SK-N-SH (cell line): ENCODE data around the gene MSI1. TPM values are rescaled to one million over a fixed set of nuclear protein-coding genes. Genes with fewer than 3 reads are reported as not detected.

Experiments used
- CTCF ChIA-PET: fragments of 300-600, 350-600 bp; formaldehyde crosslinking; extraction: SDS; loops from one replicate; lab custom pipeline; 2021; lab: Yijun Ruan, JAX
- POLR2A ChIA-PET: fragments of 350-600 bp; sonication (Branson Sonifier 250); formaldehyde crosslinking; extraction: SDS; loops from one replicate; lab custom pipeline; 2020; ENCODE audit warnings: antibody characterized with exemption, inconsistent platforms; lab: Yijun Ruan, JAX
- DNase-seq: peaks from one replicate; pipeline ENCODE4 v3.0.0; 2012
- H2AFZ ChIP-seq: fragments of 200-600 bp; sonication (generic); 2 replicates; pipeline ENCODE4 v1.8.1; 2016; ENCODE audit warnings: antibody characterized with exemption, mild to moderate bottlenecking, low read depth
- H3F3A ChIP-seq: fragments of 200-600 bp; sonication (generic); replicated peaks from 2 replicates; pipeline ENCODE3; 2016; ENCODE audit warnings: antibody characterized with exemption, mild to moderate bottlenecking; ENCODE audit not compliant: insufficient read depth
- H3K27ac ChIP-seq, 2 experiments: fragments of 200-500 bp in 1 of 2; fragments of 200-600 bp in 1 of 2; sonication (Bioruptor generic) in 1 of 2; sonication (generic), shearing (Covaris generic) in 1 of 2; 2 replicates each; pipeline versions ENCODE4 v1.5.1 to v1.6.1; 2014 to 2016; ENCODE audit warnings: low read depth in 2 of 2, inconsistent platforms in 1 of 2, low read length in 1 of 2, mild to moderate bottlenecking in 1 of 2, mixed read lengths in 1 of 2
- H3K27me3 ChIP-seq: fragments of 200-600 bp; sonication (generic), shearing (Covaris generic); 2 replicates; pipeline ENCODE4 v1.6.1; 2016; ENCODE audit warnings: mixed run types; ENCODE audit not compliant: insufficient read depth
- H3K36me3 ChIP-seq, 2 experiments: fragments of 200-500 bp in 1 of 2; fragments of 200-600 bp in 1 of 2; sonication (Bioruptor generic) in 1 of 2; sonication (generic) in 1 of 2; replicated peaks in 1 of 2; 2 replicates each; pipeline versions ENCODE3 to v1.5.1; 2014 to 2016; ENCODE audit warnings: low read length in 1 of 2, mild to moderate bottlenecking in 1 of 2; ENCODE audit not compliant: insufficient read depth in 2 of 2, control insufficient read depth in 1 of 2
- H3K4me1 ChIP-seq, 2 experiments: fragments of 200-500 bp in 1 of 2; fragments of 200-600 bp in 1 of 2; sonication (Bioruptor generic) in 1 of 2; sonication (generic), shearing (Covaris generic) in 1 of 2; 2 replicates each; pipeline versions ENCODE4 v1.5.1 to v1.6.1; 2014 to 2016; ENCODE audit warnings: low read depth in 1 of 2, low read length in 1 of 2, mixed run types in 1 of 2; ENCODE audit not compliant: insufficient read depth in 2 of 2, control insufficient read depth in 1 of 2
- H3K4me2 ChIP-seq: fragments of 200-600 bp; sonication (generic), shearing (Covaris generic); 2 replicates; pipeline ENCODE4 v1.6.1; 2017; ENCODE audit warnings: mixed run types
- H3K4me3 ChIP-seq, 2 experiments: fragments of 200-500 bp in 1 of 2; fragments of 200-600 bp in 1 of 2; sonication (Bioruptor generic) in 1 of 2; sonication (generic), shearing (Covaris generic) in 1 of 2; 2 replicates each; pipeline versions ENCODE4 v1.5.1 to v1.8.1; 2014 to 2016; ENCODE audit warnings: low read depth in 2 of 2, inconsistent platforms in 1 of 2, low read length in 1 of 2, mild to moderate bottlenecking in 1 of 2, mixed read lengths in 1 of 2, moderate library complexity in 1 of 2
- H3K79me2 ChIP-seq: fragments of 200-600 bp; sonication (generic); 2 replicates; pipeline ENCODE4 v1.8.1; 2017; ENCODE audit warnings: mild to moderate bottlenecking; ENCODE audit not compliant: insufficient read depth
- H3K9ac ChIP-seq: fragments of 200-600 bp; sonication (generic); 2 replicates; pipeline ENCODE4 v1.6.1; 2017; ENCODE audit warnings: mixed run types
- H3K9me2 ChIP-seq: fragments of 200-600 bp; sonication (generic); 2 replicates; pipeline ENCODE4 v1.6.1; 2017; ENCODE audit warnings: mixed run types
- H3K9me3 ChIP-seq: fragments of 200-600 bp; sonication (generic); 2 replicates; pipeline ENCODE4 v1.6.1; 2017; ENCODE audit warnings: mixed run types, mild to moderate bottlenecking, moderate library complexity
- H4K20me1 ChIP-seq: fragments of 200-600 bp; sonication (generic); 2 replicates; pipeline ENCODE4 v1.6.1; 2017; ENCODE audit warnings: mild to moderate bottlenecking, mixed run types; ENCODE audit not compliant: insufficient read depth
- ELF1 ChIP-seq: IDR thresholded peaks from 2 replicates; pipeline ENCODE4 v1.4.0; 2012
- EP300 ChIP-seq, 2 experiments: IDR thresholded peaks; 2 replicates each; pipeline versions ENCODE4 v1.4.0 to v1.6.1; 2012; ENCODE audit warnings: borderline replicate concordance in 1 of 2, low read depth in 1 of 2, low read length in 1 of 2
- FOSL2 ChIP-seq: IDR thresholded peaks from 2 replicates; pipeline ENCODE4 v1.4.0; 2012; ENCODE audit warnings: low read depth, mild to moderate bottlenecking, moderate library complexity, borderline replicate concordance
- GABPA ChIP-seq: IDR thresholded peaks from 2 replicates; pipeline ENCODE4 v1.4.0; 2012; ENCODE audit warnings: low read depth, mild to moderate bottlenecking
- GATA2 ChIP-seq: sonication (generic); formaldehyde crosslinking; IDR thresholded peaks from 2 replicates; pipeline ENCODE4 v1.5.0; 2020; ENCODE audit warnings: mild to moderate bottlenecking, missing genetic modification reagents
- JUND ChIP-seq: IDR thresholded peaks from 2 replicates; pipeline ENCODE4 v1.4.0; 2012
- MAX ChIP-seq: IDR thresholded peaks from 2 replicates; pipeline ENCODE4 v1.4.0; 2012; ENCODE audit warnings: low read depth
- MEF2A ChIP-seq: IDR thresholded peaks from 2 replicates; pipeline ENCODE4 v1.4.0; 2012; ENCODE audit warnings: low read depth, borderline replicate concordance
- MXI1 ChIP-seq: IDR thresholded peaks from 2 replicates; pipeline ENCODE4 v1.6.1; 2012; ENCODE audit warnings: mild to moderate bottlenecking, low read depth, low read length, improper control_type of control experiment
- NFIC ChIP-seq: IDR thresholded peaks from 2 replicates; pipeline ENCODE4 v1.4.0; 2012; ENCODE audit warnings: borderline replicate concordance
- NRF1 ChIP-seq: IDR thresholded peaks from 2 replicates; pipeline ENCODE4 v1.6.1; 2012; ENCODE audit warnings: low read depth, mild to moderate bottlenecking, low read length
- PBX3 ChIP-seq: IDR thresholded peaks from 2 replicates; pipeline ENCODE4; 2012
- POLR2AphosphoS5 ChIP-seq: IDR thresholded peaks from 2 replicates; pipeline ENCODE4 v1.6.1; 2012; ENCODE audit warnings: low read depth, low read length
- RCOR1 ChIP-seq: fragments of 150-350 bp; IDR thresholded peaks from 2 replicates; pipeline ENCODE4 v1.6.1; 2017; ENCODE audit warnings: antibody characterized with exemption, low read length
- SIN3A ChIP-seq: IDR thresholded peaks from 2 replicates; pipeline ENCODE4 v1.6.1; 2012; ENCODE audit warnings: low read depth, mild to moderate bottlenecking, low read length, moderate library complexity, borderline replicate concordance
- TAF1 ChIP-seq: IDR thresholded peaks from 2 replicates; pipeline ENCODE4 v1.6.1; 2012; ENCODE audit warnings: low read depth, mild to moderate bottlenecking, low read length, moderate library complexity, borderline replicate concordance
- TEAD4 ChIP-seq: IDR thresholded peaks from 2 replicates; pipeline ENCODE4 v1.4.0; 2012; ENCODE audit warnings: mild to moderate bottlenecking, borderline replicate concordance; ENCODE audit not compliant: insufficient read depth
- USF1 ChIP-seq: IDR thresholded peaks from 2 replicates; pipeline ENCODE4 v1.4.0; 2012; ENCODE audit warnings: low read depth, borderline replicate concordance
- USF2 ChIP-seq: fragments of 150-350 bp; IDR thresholded peaks from 2 replicates; pipeline ENCODE4 v1.6.1; 2017; ENCODE audit warnings: antibody characterized with exemption, low read length, low read depth, borderline replicate concordance
- YY1 ChIP-seq: IDR thresholded peaks from 2 replicates; pipeline ENCODE4 v1.4.0; 2012; ENCODE audit warnings: low read depth, mild to moderate bottlenecking
- WGBS: methylation state at CpG from one replicate; pipeline ENCODE4 v1.1.6; 2017; ENCODE audit warnings: low lambda C conversion rate; 5-methylcytosine and 5-hydroxymethylcytosine counted together
- polyA plus RNA-seq, 3 experiments: library from polyadenylated mRNA; depleted of rRNA; stranded (reverse); fragments of >200 nt; gene quantifications; 2 replicates each; pipeline ENCODE4 v1.2.3, GENCODE V29; 2012

MSI1 gene
- polyA plus RNA-seq, 1 of the 3 experiments (the other 2 are of a cell fraction), result 1.7 TPM

GRCh38 chr12:120413901-120414695 lies 45.1 kb upstream of the MSI1 start:
- POLR2A ChIA-PET, result no interaction called here
- CTCF ChIA-PET, result interaction anchor here (8.6 kb wide), 1 partner anchor 16 kb away, joined by 61 read pairs; no protein-coding TSS in a partner anchor

GRCh38 chr12:120412421-120412820 lies 43.5 kb upstream of the MSI1 start:
- POLR2A ChIA-PET, result no interaction called here
- no peak overlapping the region for H2AFZ ChIP-seq
- 69% methylated on average over 7 of the region's 7 CpGs for WGBS
- no peak overlapping the region for H3K27ac ChIP-seq
- H3K4me3 ChIP-seq, result no peak overlapping the region
- no peak overlapping the region for H3K9ac ChIP-seq
- H3K27me3 ChIP-seq, result no peaks in the 10 kb centered on the region
- no peaks in the 10 kb centered on the region for H3K9me2 ChIP-seq
- no peaks in the 10 kb centered on the region for H3F3A ChIP-seq
- CTCF ChIA-PET, result no interaction called here
- DNase-seq, result no peak
- no peaks in the 10 kb centered on the region for H3K79me2 ChIP-seq
- TF ChIP-seq USF2, result no peak
- TF ChIP-seq GATA2 (CRISPR knock-in tag), result no peak
- TF ChIP-seq NRF1, result no peak
- no peak for TF ChIP-seq EP300 (IDR thresholded peaks at IDR 0.05; ENCODE audit: borderline replicate concordance in 1 of 2, low read depth in 1 of 2, low read length in 1 of 2)
- TF ChIP-seq SIN3A, result no peak
- TF ChIP-seq YY1, result no peak
- TF ChIP-seq MXI1, result no peak
- TF ChIP-seq PBX3, result no peak
- TF ChIP-seq TEAD4, result no peak
- no peak for TF ChIP-seq POLR2AphosphoS5
- TF ChIP-seq RCOR1, result no peak
- TF ChIP-seq TAF1, result no peak
- TF ChIP-seq FOSL2, result no peak
- no peak for TF ChIP-seq GABPA
- TF ChIP-seq ELF1, result no peak
- no peak for TF ChIP-seq NFIC
- TF ChIP-seq MAX, result no peak
- TF ChIP-seq JUND, result no peak
- H4K20me1 ChIP-seq, result no peaks in the 10 kb centered on the region
- H3K36me3 ChIP-seq, result no peaks in the 10 kb centered on the region
- no peak overlapping the region for H3K4me2 ChIP-seq
- H3K4me1 ChIP-seq, result no peaks in the 10 kb centered on the region
- H3K9me3 ChIP-seq, result no peaks in the 10 kb centered on the region

More at GRCh38 chr12:120413901-120414695, 45.1 kb upstream of the MSI1 start:
- no peak overlapping the region for H3K4me2 ChIP-seq
- no peaks in the 10 kb centered on the region for H4K20me1 ChIP-seq
- DNase-seq, result no peak
- no peak overlapping the region for H3K9ac ChIP-seq
- 73% methylated on average over 11 of the region's 13 CpGs for WGBS
- no peaks in the 10 kb centered on the region for H3K79me2 ChIP-seq
- H3K9me3 ChIP-seq, result no peaks in the 10 kb centered on the region
- no peak overlapping the region for H3K4me3 ChIP-seq
- H3K27me3 ChIP-seq, result no peaks in the 10 kb centered on the region; the same call in 1 of the 2 replicates
- no peak overlapping the region for H2AFZ ChIP-seq
- no peak overlapping the region for H3K27ac ChIP-seq
- H3K4me1 ChIP-seq, result no peaks in the 10 kb centered on the region
- no peaks in the 10 kb centered on the region for H3K36me3 ChIP-seq
- TF ChIP-seq MEF2A, result no peak
- no peak for TF ChIP-seq USF1
- no peak for TF ChIP-seq FOSL2
- TF ChIP-seq PBX3, result no peak
- TF ChIP-seq JUND, result no peak
- no peaks in the 10 kb centered on the region for H3F3A ChIP-seq
- H3K9me2 ChIP-seq, result no peaks in the 10 kb centered on the region
